ENCODE results near the gene IL1R1.

The IL1R1 gene

DNA sequence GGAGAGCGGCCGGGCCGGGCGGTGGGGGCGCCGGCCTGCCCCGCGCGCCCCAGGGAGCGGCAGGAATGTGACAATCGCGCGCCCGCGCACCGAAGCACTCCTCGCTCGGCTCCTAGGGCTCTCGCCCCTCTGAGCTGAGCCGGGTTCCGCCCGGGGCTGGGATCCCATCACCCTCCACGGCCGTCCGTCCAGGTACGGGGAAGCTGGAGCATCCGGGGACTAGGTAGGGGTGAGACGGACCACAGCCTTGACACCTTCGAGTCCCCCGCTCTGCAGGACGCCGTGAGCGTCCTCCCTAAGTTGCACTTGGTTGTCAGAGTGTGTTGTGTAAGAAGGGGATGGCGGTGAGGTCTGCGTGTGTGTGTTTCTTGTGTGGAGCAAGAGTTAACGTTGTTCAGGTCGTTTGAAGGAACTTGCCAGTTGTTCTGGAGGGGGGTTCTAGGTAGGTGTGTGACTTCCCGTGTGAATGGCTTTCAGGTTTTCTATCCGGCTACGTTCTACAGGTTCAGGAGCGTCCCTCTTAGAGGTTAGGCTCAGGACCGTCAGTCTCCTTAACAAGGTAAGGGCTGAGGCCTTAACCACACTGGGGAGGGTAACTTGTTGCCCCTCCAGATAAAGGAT, 393 bp downstream of the IL1R1 start:
- TF ChIP-seq POLR2AphosphoS5 (IDR thresholded peaks at IDR 0.05; ENCODE audit: low read depth, low read length) (no peak), TAF1 (IDR thresholded peaks at IDR 0.05; ENCODE audit: borderline replicate concordance, low read depth, low read length) (no peak)
- FAIRE-seq (no peak), DNase-seq (ENCODE audit: insufficient read length) (no peak)

DNA sequence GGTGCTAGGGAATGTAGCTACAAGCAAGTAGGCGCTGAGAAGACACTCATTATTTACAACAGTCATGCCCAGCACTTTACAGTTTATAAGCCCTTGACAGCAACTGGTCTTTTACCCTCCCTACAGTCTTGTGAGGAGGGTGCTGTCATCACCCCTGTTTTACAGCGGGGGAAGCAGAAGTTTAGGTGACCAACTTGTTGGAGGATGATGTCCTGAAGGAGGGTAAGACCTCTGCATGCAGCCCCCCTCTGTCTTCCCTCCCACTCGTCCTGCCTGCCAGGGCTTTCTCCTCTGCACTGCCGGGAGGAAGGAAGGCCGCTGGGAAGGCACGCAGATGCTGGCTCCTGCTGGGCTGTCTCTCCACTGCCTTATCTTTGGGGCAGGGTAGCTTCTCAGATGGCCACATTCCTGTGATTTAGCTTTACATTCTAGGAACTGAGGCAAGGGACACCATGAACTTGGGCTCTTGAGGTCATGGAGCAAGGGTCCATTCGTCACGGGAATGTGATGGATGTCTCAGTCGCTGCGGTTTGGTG, 972 bp downstream of the IL1R1 start:
- no peak for FAIRE-seq
- DNase-seq (ENCODE audit: insufficient read length) = no peak
- TF ChIP-seq POLR2A (IDR thresholded peaks at IDR 0.05; ENCODE audit: low read depth, low read length) = no peak
- no peak for TF ChIP-seq TAF1 (IDR thresholded peaks at IDR 0.05; ENCODE audit: borderline replicate concordance, low read depth, low read length)
- no peak for TF ChIP-seq POLR2AphosphoS5 (IDR thresholded peaks at IDR 0.05; ENCODE audit: low read depth, low read length)

- FAIRE-seq (no peak), DNase-seq (ENCODE audit: insufficient read length) (no peak)
- TF ChIP-seq TAF1 (IDR thresholded peaks at IDR 0.05; ENCODE audit: borderline replicate concordance, low read depth, low read length) = no peak
- TF ChIP-seq POLR2AphosphoS5 (IDR thresholded peaks at IDR 0.05; ENCODE audit: low read depth, low read length) = no peak
- no peak for TF ChIP-seq POLR2A (IDR thresholded peaks at IDR 0.05; ENCODE audit: low read depth, low read length)
These were observed 1.6 kb downstream of the IL1R1 start for GRCh38 chr2:102144128-102144527.

DNA sequence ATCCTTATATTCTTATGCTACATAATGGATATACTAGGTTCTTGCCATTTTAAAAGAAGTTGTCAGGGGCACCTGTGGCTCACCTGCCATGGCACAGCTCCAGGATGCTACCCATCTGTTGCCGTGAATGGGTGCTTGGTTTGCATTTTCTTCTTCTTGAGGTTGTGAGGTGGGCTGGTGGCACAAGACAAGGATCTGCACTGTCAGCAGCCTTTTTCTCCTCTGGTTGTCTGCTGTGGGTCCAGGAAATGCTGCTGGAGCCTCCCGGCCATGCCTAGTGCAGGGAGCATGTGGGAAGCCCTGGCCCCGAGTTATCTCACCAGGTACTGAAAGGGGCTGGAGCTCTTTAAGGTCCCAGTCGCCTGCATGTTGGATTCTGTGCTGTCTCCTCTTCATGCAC, 2.6 kb downstream of the IL1R1 start:
- DNase-seq (ENCODE audit: insufficient read length) = no peak
- no peak for TF ChIP-seq POLR2A (IDR thresholded peaks at IDR 0.05; ENCODE audit: low read depth, low read length)
- no peak for TF ChIP-seq TAF1 (IDR thresholded peaks at IDR 0.05; ENCODE audit: borderline replicate concordance, low read depth, low read length)
- no peak for TF ChIP-seq POLR2AphosphoS5 (IDR thresholded peaks at IDR 0.05; ENCODE audit: low read depth, low read length)
- no peak for FAIRE-seq

- FAIRE-seq (no peak), DNase-seq (ENCODE audit: insufficient read length) (no peak)
- TF ChIP-seq POLR2AphosphoS5 (IDR thresholded peaks at IDR 0.05; ENCODE audit: low read depth, low read length) (no peak), POLR2A (IDR thresholded peaks at IDR 0.05; ENCODE audit: low read depth, low read length) (no peak), TAF1 (IDR thresholded peaks at IDR 0.05; ENCODE audit: borderline replicate concordance, low read depth, low read length) (no peak)
These were observed 3.4 kb downstream of the IL1R1 start for GRCh38 chr2:102145934-102146333.

GRCh38 chr2:102147935-102148334, 5.4 kb downstream of the IL1R1 start:
- FAIRE-seq (no peak), DNase-seq (ENCODE audit: insufficient read length) (no peak)
- TF ChIP-seq POLR2A (IDR thresholded peaks at IDR 0.05; ENCODE audit: low read depth, low read length) = no peak
- no peak for TF ChIP-seq POLR2AphosphoS5 (IDR thresholded peaks at IDR 0.05; ENCODE audit: low read depth, low read length)
- no peak for TF ChIP-seq TAF1 (IDR thresholded peaks at IDR 0.05; ENCODE audit: borderline replicate concordance, low read depth, low read length)

- FAIRE-seq (no peak), DNase-seq (ENCODE audit: insufficient read length) (no peak)
- TF ChIP-seq POLR2AphosphoS5 (IDR thresholded peaks at IDR 0.05; ENCODE audit: low read depth, low read length) (no peak), POLR2A (IDR thresholded peaks at IDR 0.05; ENCODE audit: low read depth, low read length) (no peak), TAF1 (IDR thresholded peaks at IDR 0.05; ENCODE audit: borderline replicate concordance, low read depth, low read length) (no peak)
These were observed 6.7 kb downstream of the IL1R1 start for GRCh38 chr2:102149243-102149642.

DNA sequence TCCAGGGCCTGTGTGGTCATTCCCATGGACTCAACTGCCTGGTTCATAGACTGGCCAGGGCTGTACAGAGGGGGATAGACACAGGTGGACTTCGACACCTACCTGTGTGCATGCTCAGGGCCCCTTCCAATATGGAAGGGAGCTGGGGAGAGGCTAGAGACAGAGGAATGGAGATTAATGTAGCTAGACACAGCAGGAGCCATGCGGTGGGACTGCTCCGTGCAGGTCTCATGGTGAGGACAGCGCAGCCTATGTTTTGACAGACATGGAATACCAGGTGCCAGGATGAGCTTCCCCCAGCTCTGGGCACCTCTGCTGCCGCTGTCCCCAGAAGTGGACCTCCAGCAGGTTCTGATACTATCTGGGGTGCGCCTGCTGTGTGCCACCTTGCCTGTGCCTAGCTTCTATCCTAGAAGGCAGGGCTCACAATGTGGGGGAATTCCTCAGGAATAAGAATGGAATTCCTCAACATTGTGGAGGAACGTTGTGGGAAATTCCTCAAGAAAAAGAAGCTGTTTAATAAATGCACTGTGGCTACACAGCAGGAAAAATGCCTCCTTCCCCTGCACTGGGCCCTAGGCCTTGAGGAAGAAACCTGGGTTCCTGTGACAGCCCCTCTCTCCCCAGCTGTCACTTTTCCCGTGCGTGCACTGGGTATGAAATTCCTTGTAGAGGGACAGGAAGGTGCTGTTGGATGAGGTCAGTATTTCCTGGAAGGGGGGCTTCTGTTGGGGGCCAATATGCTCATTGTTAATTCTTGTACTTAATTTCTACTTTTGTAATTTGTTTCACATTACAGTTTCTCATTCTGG, 7.3 kb downstream of the IL1R1 start:
- FAIRE-seq (no peak), DNase-seq (ENCODE audit: insufficient read length) (no peak)
- no peak for TF ChIP-seq POLR2AphosphoS5 (IDR thresholded peaks at IDR 0.05; ENCODE audit: low read depth, low read length)
- TF ChIP-seq POLR2A (IDR thresholded peaks at IDR 0.05; ENCODE audit: low read depth, low read length) = no peak
- TF ChIP-seq TAF1 (IDR thresholded peaks at IDR 0.05; ENCODE audit: borderline replicate concordance, low read depth, low read length) = no peak

- DNase-seq (ENCODE audit: insufficient read length) (no peak), FAIRE-seq (no peak)
- TF ChIP-seq POLR2AphosphoS5 (IDR thresholded peaks at IDR 0.05; ENCODE audit: low read depth, low read length) = no peak
- TF ChIP-seq POLR2A (IDR thresholded peaks at IDR 0.05; ENCODE audit: low read depth, low read length) = no peak
- no peak for TF ChIP-seq TAF1 (IDR thresholded peaks at IDR 0.05; ENCODE audit: borderline replicate concordance, low read depth, low read length)
These were observed 11.8 kb downstream of the IL1R1 start for GRCh38 chr2:102154364-102154763.

- no peak for DNase-seq (ENCODE audit: insufficient read length)
- TF ChIP-seq TAF1 (IDR thresholded peaks at IDR 0.05; ENCODE audit: borderline replicate concordance, low read depth, low read length) (no peak), POLR2AphosphoS5 (IDR thresholded peaks at IDR 0.05; ENCODE audit: low read depth, low read length) (no peak), POLR2A (IDR thresholded peaks at IDR 0.05; ENCODE audit: low read depth, low read length) (no peak)
- no peak for FAIRE-seq
These were observed 12.6 kb downstream of the IL1R1 start for GRCh38 chr2:102154946-102155702.
